HepG2 (cell line): Measurements from ENCODE around the gene SMLR1. TPM values are rescaled to one million over a fixed set of nuclear protein-coding genes. Genes with fewer than 3 reads are reported as not detected.
A peak's percentile ranks its signal among the peaks of the same experiment; 100 is the strongest.

ENCODE experiments used
- DDIT3 ChIP-seq: sonication (generic); formaldehyde crosslinking; IDR thresholded peaks from 2 replicates; pipeline ENCODE4 v1.4.0; 2020; ENCODE audit warnings: mild to moderate bottlenecking, missing genetic modification reagents
- ELF4 ChIP-seq: sonication (generic); formaldehyde crosslinking; IDR thresholded peaks from 2 replicates; pipeline ENCODE4 v1.5.0; 2020; ENCODE audit warnings: missing genetic modification reagents, mild to moderate bottlenecking, moderate library complexity, borderline replicate concordance
- FOXJ3 ChIP-seq: sonication (generic); formaldehyde crosslinking; IDR thresholded peaks from 2 replicates; pipeline ENCODE4 v1.4.0; 2020; ENCODE audit warnings: missing genetic modification reagents, mild to moderate bottlenecking, borderline replicate concordance
- GABPB1 ChIP-seq: IDR thresholded peaks from 2 replicates; pipeline ENCODE4 v1.6.1; 2016; ENCODE audit warnings: mild to moderate bottlenecking, missing genetic modification reagents, moderate library complexity, missing compliant biosample characterization
- GATAD2A ChIP-seq: IDR thresholded peaks from 2 replicates; pipeline ENCODE4 v1.6.1; 2016
- MIER2 ChIP-seq: IDR thresholded peaks from 2 replicates; pipeline ENCODE4 v1.6.1; 2016; ENCODE audit warnings: missing biosample characterization, missing genetic modification reagents
- PITX1 ChIP-seq: sonication (generic); formaldehyde crosslinking; IDR thresholded peaks from 2 replicates; pipeline ENCODE4 v1.5.1; 2020; ENCODE audit warnings: mild to moderate bottlenecking, missing genetic modification reagents
- PRPF4 ChIP-seq: fragments of 200-400 bp; formaldehyde crosslinking; IDR thresholded peaks from 2 replicates; pipeline ENCODE4 v1.6.1; 2016; ENCODE audit warnings: low read length, low read depth; ENCODE audit not compliant: poor library complexity, severe bottlenecking
- SETDB1 ChIP-seq: sonication (generic); formaldehyde crosslinking; IDR thresholded peaks from 2 replicates; pipeline ENCODE4 v1.5.1; 2020; ENCODE audit warnings: missing genetic modification reagents, mild to moderate bottlenecking, borderline replicate concordance
- SOX6 ChIP-seq, 2 experiments: fragments of 450-650 bp in 1 of 2; sonication (generic) in 1 of 2; formaldehyde crosslinking in 1 of 2; IDR thresholded peaks; 2 replicates each; pipeline versions ENCODE4 v1.4.0 to v1.6.1; 2017 to 2020; ENCODE audit warnings: antibody characterized with exemption in 1 of 2, mild to moderate bottlenecking in 1 of 2, missing genetic modification reagents in 1 of 2
- ZFP1 ChIP-seq: IDR thresholded peaks from 2 replicates; pipeline ENCODE4 v1.6.1; 2016
- ZFY ChIP-seq: sonication (generic); formaldehyde crosslinking; IDR thresholded peaks from 2 replicates; pipeline ENCODE4 v1.4.0; 2020; ENCODE audit warnings: missing genetic modification reagents
- ZNF674 ChIP-seq: sonication (generic); formaldehyde crosslinking; IDR thresholded peaks from 2 replicates; pipeline ENCODE4 v1.5.0; 2020; ENCODE audit warnings: low read depth, mild to moderate bottlenecking, missing genetic modification reagents
- ZNF737 ChIP-seq: sonication (generic); formaldehyde crosslinking; IDR thresholded peaks from 2 replicates; pipeline ENCODE4 v1.5.0; 2020; ENCODE audit warnings: missing genetic modification reagents, mild to moderate bottlenecking, borderline replicate concordance
- ZNF768 ChIP-seq: sonication (generic); formaldehyde crosslinking; IDR thresholded peaks from 2 replicates; pipeline ENCODE4 v1.4.0; 2020; ENCODE audit warnings: missing genetic modification reagents
- ZNF772 ChIP-seq: sonication (generic); formaldehyde crosslinking; IDR thresholded peaks from 2 replicates; pipeline ENCODE4 v1.5.0; 2020; ENCODE audit warnings: mild to moderate bottlenecking, missing genetic modification reagents
- ZNF776 ChIP-seq: sonication (generic); formaldehyde crosslinking; IDR thresholded peaks from 2 replicates; pipeline ENCODE4 v1.4.0; 2020; ENCODE audit warnings: mild to moderate bottlenecking, missing genetic modification reagents
- polyA plus RNA-seq, 8 experiments: library from polyadenylated mRNA; depleted of rRNA in 3 of 8; stranded (reverse) in 7 of 8; unstranded in 1 of 8; fragments of >200 nt; fragmentation: Illumina TruSeq in 4 of 8; extraction: Trizol in 4 of 8; gene quantifications; 2 replicates each; pipeline versions ENCODE4 v1.2.1 to v1.2.3, GENCODE V29; 2011 to 2016; ENCODE audit warnings: low read depth in 4 of 8, missing spikeins in 1 of 8, mixed read lengths in 1 of 8; ENCODE audit not compliant: insufficient read depth in 1 of 8
- total RNA-seq, 5 experiments: library from RNA; depleted of rRNA; stranded (reverse); fragments of >200 nt; fragmentation: Illumina TruSeq; extraction: Trizol; gene quantifications; 2 replicates each; pipeline ENCODE4 v1.2.3, GENCODE V29; 2016; ENCODE audit warnings: low read depth in 1 of 5
- TF ChIP-seq, protein P1 (sequence below): sonication (generic); formaldehyde crosslinking; IDR thresholded peaks from 2 replicates; pipeline ENCODE4 v1.4.0; 2020; ENCODE audit warnings: missing genetic modification reagents
- TF ChIP-seq, protein P2 (sequence below): sonication (generic); formaldehyde crosslinking; IDR thresholded peaks from 2 replicates; pipeline ENCODE4 v1.5.0; 2020; ENCODE audit warnings: mild to moderate bottlenecking, missing genetic modification reagents
- TF ChIP-seq, protein P3 (sequence below): sonication (generic); formaldehyde crosslinking; IDR thresholded peaks from 2 replicates; pipeline ENCODE4 v1.9.0; 2021; ENCODE audit warnings: missing genetic modification reagents, borderline replicate concordance

The SMLR1 gene
- total and polyA plus RNA-seq, 2 of the 13 experiments (the other 11 are each of a cell fraction or from before 2014, with no cell fraction given), result 41.8 to 104 TPM

DNA sequence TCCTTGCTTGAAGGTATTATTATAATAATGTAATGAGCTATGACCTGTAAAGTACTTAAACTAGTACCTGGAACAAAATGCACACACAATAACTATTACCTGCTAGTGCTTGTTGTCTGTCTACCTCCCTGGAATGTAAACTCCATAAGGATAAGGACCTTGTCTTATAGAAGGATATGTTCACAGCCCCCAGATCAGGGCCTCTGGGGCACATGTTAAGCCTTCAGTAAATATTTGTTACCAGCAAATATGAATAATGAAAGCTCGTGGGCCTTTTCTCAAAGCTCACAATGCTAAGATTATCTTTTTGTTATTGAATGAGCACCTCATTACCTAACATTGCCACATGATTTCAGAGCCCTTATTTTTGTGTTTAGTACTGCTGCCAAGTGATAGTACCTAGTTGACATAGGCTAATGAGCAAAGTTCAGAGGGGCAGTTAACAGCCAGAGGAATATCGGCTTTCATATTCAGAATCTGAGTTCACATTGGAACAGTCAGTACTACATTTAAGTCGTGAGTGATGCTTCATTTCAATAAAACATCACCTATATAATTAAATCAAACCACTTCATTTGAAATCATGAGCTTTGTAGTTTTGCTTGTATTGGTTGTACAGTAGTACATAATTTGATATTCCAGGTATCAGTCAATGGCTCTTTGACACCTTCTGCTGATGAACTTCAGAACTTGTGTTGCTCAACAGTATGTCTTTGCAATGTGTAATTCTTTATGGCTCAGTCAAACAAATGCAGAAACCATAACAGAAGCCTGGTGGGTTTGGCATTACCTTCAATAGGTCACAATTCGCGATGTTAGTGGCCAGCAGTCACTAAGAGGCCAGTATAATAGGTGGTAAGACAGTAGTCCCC is 11.8 kb upstream of the SMLR1 start (continued):
- TF ChIP-seq FOXJ3 (CRISPR knock-in tag) (peak; percentile 100), ZNF772 (CRISPR knock-in tag) (peak; percentile 59; the same call in 1 of the 2 replicates), ZNF674 (CRISPR knock-in tag) (no peak), PRPF4 (no peak), ZNF768 (CRISPR knock-in tag) (no peak), GABPB1 (no peak), GATAD2A (CRISPR knock-in tag) (peak; percentile 94), SETDB1 (no peak), ZNF737 (CRISPR knock-in tag) (no peak), SOX6 (IDR thresholded peaks at IDR 0.05) (no peak), SOX6 (CRISPR knock-in tag; IDR thresholded peaks at IDR 0.05) (peak; percentile 100), ZFP1 (CRISPR knock-in tag) (peak; percentile 72; the same call in 1 of the 2 replicates), DDIT3 (CRISPR knock-in tag) (no peak; the same call in 1 of the 2 replicates), ELF4 (peak; percentile 79; the same call in 1 of the 2 replicates), ZFY (CRISPR knock-in tag) (no peak), ZNF776 (CRISPR knock-in tag) (no peak), PITX1 (CRISPR knock-in tag) (peak; percentile 100), MIER2 (CRISPR knock-in tag) (0 out of 2 replicates have a peak, but pooled peaks have one; percentile 54)
- TF ChIP-seq, protein P1, sequence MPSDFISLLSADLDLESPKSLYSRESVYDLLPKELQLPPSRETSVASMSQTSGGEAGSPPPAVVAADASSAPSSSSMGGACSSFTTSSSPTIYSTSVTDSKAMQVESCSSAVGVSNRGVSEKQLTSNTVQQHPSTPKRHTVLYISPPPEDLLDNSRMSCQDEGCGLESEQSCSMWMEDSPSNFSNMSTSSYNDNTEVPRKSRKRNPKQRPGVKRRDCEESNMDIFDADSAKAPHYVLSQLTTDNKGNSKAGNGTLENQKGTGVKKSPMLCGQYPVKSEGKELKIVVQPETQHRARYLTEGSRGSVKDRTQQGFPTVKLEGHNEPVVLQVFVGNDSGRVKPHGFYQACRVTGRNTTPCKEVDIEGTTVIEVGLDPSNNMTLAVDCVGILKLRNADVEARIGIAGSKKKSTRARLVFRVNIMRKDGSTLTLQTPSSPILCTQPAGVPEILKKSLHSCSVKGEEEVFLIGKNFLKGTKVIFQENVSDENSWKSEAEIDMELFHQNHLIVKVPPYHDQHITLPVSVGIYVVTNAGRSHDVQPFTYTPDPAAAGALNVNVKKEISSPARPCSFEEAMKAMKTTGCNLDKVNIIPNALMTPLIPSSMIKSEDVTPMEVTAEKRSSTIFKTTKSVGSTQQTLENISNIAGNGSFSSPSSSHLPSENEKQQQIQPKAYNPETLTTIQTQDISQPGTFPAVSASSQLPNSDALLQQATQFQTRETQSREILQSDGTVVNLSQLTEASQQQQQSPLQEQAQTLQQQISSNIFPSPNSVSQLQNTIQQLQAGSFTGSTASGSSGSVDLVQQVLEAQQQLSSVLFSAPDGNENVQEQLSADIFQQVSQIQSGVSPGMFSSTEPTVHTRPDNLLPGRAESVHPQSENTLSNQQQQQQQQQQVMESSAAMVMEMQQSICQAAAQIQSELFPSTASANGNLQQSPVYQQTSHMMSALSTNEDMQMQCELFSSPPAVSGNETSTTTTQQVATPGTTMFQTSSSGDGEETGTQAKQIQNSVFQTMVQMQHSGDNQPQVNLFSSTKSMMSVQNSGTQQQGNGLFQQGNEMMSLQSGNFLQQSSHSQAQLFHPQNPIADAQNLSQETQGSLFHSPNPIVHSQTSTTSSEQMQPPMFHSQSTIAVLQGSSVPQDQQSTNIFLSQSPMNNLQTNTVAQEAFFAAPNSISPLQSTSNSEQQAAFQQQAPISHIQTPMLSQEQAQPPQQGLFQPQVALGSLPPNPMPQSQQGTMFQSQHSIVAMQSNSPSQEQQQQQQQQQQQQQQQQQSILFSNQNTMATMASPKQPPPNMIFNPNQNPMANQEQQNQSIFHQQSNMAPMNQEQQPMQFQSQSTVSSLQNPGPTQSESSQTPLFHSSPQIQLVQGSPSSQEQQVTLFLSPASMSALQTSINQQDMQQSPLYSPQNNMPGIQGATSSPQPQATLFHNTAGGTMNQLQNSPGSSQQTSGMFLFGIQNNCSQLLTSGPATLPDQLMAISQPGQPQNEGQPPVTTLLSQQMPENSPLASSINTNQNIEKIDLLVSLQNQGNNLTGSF (CRISPR knock-in tag), result no peak
- TF ChIP-seq, protein P2, sequence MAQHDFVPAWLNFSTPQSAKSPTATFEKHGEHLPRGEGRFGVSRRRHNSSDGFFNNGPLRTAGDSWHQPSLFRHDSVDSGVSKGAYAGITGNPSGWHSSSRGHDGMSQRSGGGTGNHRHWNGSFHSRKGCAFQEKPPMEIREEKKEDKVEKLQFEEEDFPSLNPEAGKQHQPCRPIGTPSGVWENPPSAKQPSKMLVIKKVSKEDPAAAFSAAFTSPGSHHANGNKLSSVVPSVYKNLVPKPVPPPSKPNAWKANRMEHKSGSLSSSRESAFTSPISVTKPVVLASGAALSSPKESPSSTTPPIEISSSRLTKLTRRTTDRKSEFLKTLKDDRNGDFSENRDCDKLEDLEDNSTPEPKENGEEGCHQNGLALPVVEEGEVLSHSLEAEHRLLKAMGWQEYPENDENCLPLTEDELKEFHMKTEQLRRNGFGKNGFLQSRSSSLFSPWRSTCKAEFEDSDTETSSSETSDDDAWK (CRISPR knock-in tag), result no peak
- TF ChIP-seq, protein P3, sequence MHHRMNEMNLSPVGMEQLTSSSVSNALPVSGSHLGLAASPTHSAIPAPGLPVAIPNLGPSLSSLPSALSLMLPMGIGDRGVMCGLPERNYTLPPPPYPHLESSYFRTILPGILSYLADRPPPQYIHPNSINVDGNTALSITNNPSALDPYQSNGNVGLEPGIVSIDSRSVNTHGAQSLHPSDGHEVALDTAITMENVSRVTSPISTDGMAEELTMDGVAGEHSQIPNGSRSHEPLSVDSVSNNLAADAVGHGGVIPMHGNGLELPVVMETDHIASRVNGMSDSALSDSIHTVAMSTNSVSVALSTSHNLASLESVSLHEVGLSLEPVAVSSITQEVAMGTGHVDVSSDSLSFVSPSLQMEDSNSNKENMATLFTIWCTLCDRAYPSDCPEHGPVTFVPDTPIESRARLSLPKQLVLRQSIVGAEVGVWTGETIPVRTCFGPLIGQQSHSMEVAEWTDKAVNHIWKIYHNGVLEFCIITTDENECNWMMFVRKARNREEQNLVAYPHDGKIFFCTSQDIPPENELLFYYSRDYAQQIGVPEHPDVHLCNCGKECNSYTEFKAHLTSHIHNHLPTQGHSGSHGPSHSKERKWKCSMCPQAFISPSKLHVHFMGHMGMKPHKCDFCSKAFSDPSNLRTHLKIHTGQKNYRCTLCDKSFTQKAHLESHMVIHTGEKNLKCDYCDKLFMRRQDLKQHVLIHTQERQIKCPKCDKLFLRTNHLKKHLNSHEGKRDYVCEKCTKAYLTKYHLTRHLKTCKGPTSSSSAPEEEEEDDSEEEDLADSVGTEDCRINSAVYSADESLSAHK (CRISPR knock-in tag), result no peak
